Skeletal muscle tissue (tissue), 4 donors: ENCODE data around the gene SCTR. TPM values are rescaled to one million over a fixed set of nuclear protein-coding genes. Genes with fewer than 3 reads are reported as not detected.

Experiments used
- H3K27ac ChIP-seq: one replicate; pipeline ENCODE4 v1.7.0; 2013; ENCODE audit warnings: mild to moderate bottlenecking, low read depth, low read length, inconsistent platforms
- H3K27me3 ChIP-seq, 3 donors: one replicate each; pipeline ENCODE4 v1.7.0; 2013; ENCODE audit warnings: low read length in 3 of 3; ENCODE audit not compliant: control insufficient read depth in 3 of 3, insufficient read depth in 3 of 3
- H3K36me3 ChIP-seq, 3 donors: one replicate each; pipeline ENCODE4 v1.7.0; 2013; ENCODE audit warnings: low read length in 3 of 3; ENCODE audit not compliant: control insufficient read depth in 3 of 3, insufficient read depth in 3 of 3
- H3K4me1 ChIP-seq, 3 donors: one replicate each; pipeline ENCODE4 v1.7.0; 2013; ENCODE audit warnings: low read length in 3 of 3, mild to moderate bottlenecking in 3 of 3; ENCODE audit not compliant: control insufficient read depth in 3 of 3, insufficient read depth in 3 of 3
- H3K4me3 ChIP-seq, 3 donors: one replicate each; pipeline ENCODE4 v1.7.0; 2013; ENCODE audit warnings: low read length in 3 of 3
- H3K9ac ChIP-seq, 3 donors: one replicate each; pipeline ENCODE4 v1.7.0; 2013; ENCODE audit warnings: low read length in 3 of 3, mild to moderate bottlenecking in 3 of 3, moderate library complexity in 2 of 3, low read depth in 1 of 3
- H3K9me3 ChIP-seq, 3 donors: one replicate each; pipeline ENCODE4 v1.7.0; 2013; ENCODE audit warnings: low read length in 3 of 3; ENCODE audit not compliant: control insufficient read depth in 3 of 3
- total RNA-seq: library from RNA; depleted of rRNA; stranded (reverse); fragments of >200 nt; gene quantifications from one replicate; pipeline ENCODE4 v1.2.3, GENCODE V29; 2014
- donor health status: Osteomylitis.

The SCTR gene
- total RNA-seq, 1 donor from 2014 or later = not detected

GRCh38 chr2:119453972-119454593 lies 70.2 kb downstream of the SCTR start:
- no peak overlapping the region for H3K27ac ChIP-seq
- no peaks in the 10 kb centered on the region for H3K4me1 ChIP-seq
- no peak overlapping the region for H3K9ac ChIP-seq
- H3K36me3 ChIP-seq = no peaks in the 10 kb centered on the region
- peaks cover 0 to 16% (median 0%) of the 10 kb centered on the region in 3 donors for H3K27me3 ChIP-seq
- no peaks in the 10 kb centered on the region for H3K9me3 ChIP-seq
- no peak overlapping the region for H3K4me3 ChIP-seq

GRCh38 chr2:119451336-119452050 lies 72.8 kb downstream of the SCTR start:
- H3K9ac ChIP-seq = no peak overlapping the region

GRCh38 chr2:119449521-119449920 lies 74.8 kb downstream of the SCTR start:
- Histone ChIP-seq H3K9me3 (no peaks in the 10 kb centered on the region), H3K4me1 (no peaks in the 10 kb centered on the region), H3K9ac (no peak overlapping the region), H3K36me3 (no peaks in the 10 kb centered on the region), H3K27me3 (peaks cover 0 to 20% (median 9%) of the 10 kb centered on the region in 3 donors), H3K27ac (no peak overlapping the region), H3K4me3 (no peak overlapping the region)

More at GRCh38 chr2:119451336-119452050, 72.8 kb downstream of the SCTR start:
- Histone ChIP-seq H3K4me1 (no peaks in the 10 kb centered on the region), H3K27ac (no peak overlapping the region), H3K27me3 (peaks cover 0 to 20% (median 7%) of the 10 kb centered on the region in 3 donors), H3K9me3 (no peaks in the 10 kb centered on the region), H3K4me3 (no peak overlapping the region), H3K36me3 (no peaks in the 10 kb centered on the region)

- H3K4me1 ChIP-seq = no peaks in the 10 kb centered on the region
- H3K9ac ChIP-seq = no peak overlapping the region
- H3K9me3 ChIP-seq = no peaks in the 10 kb centered on the region
- no peak overlapping the region for H3K27ac ChIP-seq
- no peak overlapping the region for H3K4me3 ChIP-seq
- peaks cover 0 to 20% (median 9%) of the 10 kb centered on the region in 3 donors for H3K27me3 ChIP-seq
- H3K36me3 ChIP-seq = no peaks in the 10 kb centered on the region
Observed at GRCh38 chr2:119448427-119449141, 75.7 kb downstream of the SCTR start.

GRCh38 chr2:119446037-119446436 lies 78.2 kb downstream of the SCTR start:
- Histone ChIP-seq H3K4me3 (no peak overlapping the region), H3K9me3 (no peaks in the 10 kb centered on the region), H3K27me3 (peaks cover 0 to 9% (median 5%) of the 10 kb centered on the region in 3 donors), H3K4me1 (no peaks in the 10 kb centered on the region), H3K27ac (no peak overlapping the region), H3K36me3 (no peaks in the 10 kb centered on the region), H3K9ac (no peak overlapping the region)

GRCh38 chr2:119442850-119443249 lies 81.4 kb downstream of the SCTR start:
- H3K9ac ChIP-seq = no peak overlapping the region
- no peak overlapping the region for H3K27ac ChIP-seq
- no peaks in the 10 kb centered on the region for H3K4me1 ChIP-seq
- no peak overlapping the region for H3K4me3 ChIP-seq
- H3K27me3 ChIP-seq = peaks cover 0 to 6% (median 4%) of the 10 kb centered on the region in 3 donors
- H3K9me3 ChIP-seq = no peaks in the 10 kb centered on the region
- no peaks in the 10 kb centered on the region for H3K36me3 ChIP-seq

- Histone ChIP-seq H3K36me3 (no peaks in the 10 kb centered on the region), H3K9me3 (no peaks in the 10 kb centered on the region), H3K4me3 (no peak overlapping the region), H3K27ac (no peak overlapping the region), H3K9ac (no peak overlapping the region), H3K27me3 (peaks cover 0 to 4% (median 2%) of the 10 kb centered on the region in 3 donors), H3K4me1 (no peaks in the 10 kb centered on the region)
Observed at GRCh38 chr2:119442226-119442619, 82.1 kb downstream of the SCTR start.

- H3K27ac ChIP-seq = no peak overlapping the region
- H3K4me1 ChIP-seq = no peaks in the 10 kb centered on the region
- no peak overlapping the region for H3K9ac ChIP-seq
- no peak overlapping the region for H3K4me3 ChIP-seq
- peaks cover 0 to 2% (median 1%) of the 10 kb centered on the region in 3 donors for H3K27me3 ChIP-seq
- no peaks in the 10 kb centered on the region for H3K9me3 ChIP-seq
- no peaks in the 10 kb centered on the region for H3K36me3 ChIP-seq
Observed at GRCh38 chr2:119441376-119442225, 82.7 kb downstream of the SCTR start.

GRCh38 chr2:119440873-119441272 lies 83.4 kb downstream of the SCTR start:
- Histone ChIP-seq H3K9me3 (no peaks in the 10 kb centered on the region), H3K4me3 (no peak overlapping the region), H3K9ac (no peak overlapping the region), H3K4me1 (no peaks in the 10 kb centered on the region), H3K27ac (no peak overlapping the region), H3K36me3 (no peaks in the 10 kb centered on the region), H3K27me3 (peaks cover 0 to 2% (median 0%) of the 10 kb centered on the region in 3 donors)
